Stimulated activated CD8-positive, alpha-beta memory T cell treated with anti-CD3 and anti-CD28 coated beads, Interleukin-2, amount 100 ng/mL, for 1 hour (primary cell): ENCODE results near the gene ATXN2L.

Source experiments
- DNase-seq, 2 donors: peaks; one replicate each; pipeline ENCODE4 v3.0.0-alpha.2; 2020; ENCODE audit warnings: low read depth in 2 of 2

ATXN2L gene

GRCh38 chr16:28835864-28836760 is 13.3 kb downstream of the ATXN2L start:
- no peak for DNase-seq

GRCh38 chr16:28836761-28837064 is 13.9 kb downstream of the ATXN2L start:
- no peak for DNase-seq

GRCh38 chr16:28837672-28838557 is 15.1 kb downstream of the ATXN2L start:
- no peak for DNase-seq

DNA sequence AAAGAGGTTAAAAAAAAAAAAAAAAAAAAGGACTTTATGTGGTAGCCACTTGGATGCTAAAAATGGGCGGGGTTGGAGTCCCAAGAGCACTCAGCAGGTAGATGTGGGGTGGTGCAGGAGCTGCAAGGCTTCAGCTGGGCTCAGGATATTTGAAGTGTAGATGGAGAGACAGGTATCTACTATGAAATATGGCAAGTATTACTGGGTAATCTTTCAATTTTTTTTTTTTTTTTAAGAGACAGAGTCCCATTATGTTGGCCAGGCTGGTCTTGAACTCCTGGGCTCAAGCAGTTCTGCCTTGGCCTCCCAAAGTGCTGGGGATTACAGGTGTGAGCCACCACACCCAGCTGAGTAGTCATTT is 15.7 kb downstream of the ATXN2L start:
- DNase-seq = no peak

DNA sequence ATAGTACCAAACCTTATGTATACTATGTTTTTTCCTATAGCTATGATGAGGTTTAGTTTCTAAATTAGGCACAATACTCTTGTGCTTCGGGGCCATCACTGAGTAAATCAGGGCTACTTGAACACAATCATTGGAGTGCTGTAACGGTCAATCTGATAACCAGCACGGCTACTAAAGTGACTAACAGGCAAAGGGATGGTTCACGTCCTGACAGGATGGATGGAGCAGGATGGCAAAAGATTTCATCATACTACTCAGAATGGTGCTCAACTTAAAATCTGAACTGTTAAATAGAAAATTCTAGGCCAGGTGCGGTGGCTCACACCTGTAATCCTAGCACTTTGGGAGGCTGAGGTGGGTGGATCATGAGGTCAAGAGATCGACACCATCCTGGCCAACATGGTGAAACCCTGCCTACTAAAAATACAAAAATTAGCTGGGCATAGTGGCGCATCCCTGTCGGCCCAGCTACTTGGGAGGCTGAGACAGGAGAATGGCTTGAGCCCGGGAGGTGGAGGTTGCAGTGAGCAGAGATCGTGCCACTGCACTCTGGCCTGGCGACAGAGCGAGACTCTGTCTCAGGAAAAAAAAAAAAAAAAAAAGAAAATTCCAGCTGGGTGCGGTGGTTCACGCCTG is 16.3 kb downstream of the ATXN2L start:
- no peak for DNase-seq

DNA sequence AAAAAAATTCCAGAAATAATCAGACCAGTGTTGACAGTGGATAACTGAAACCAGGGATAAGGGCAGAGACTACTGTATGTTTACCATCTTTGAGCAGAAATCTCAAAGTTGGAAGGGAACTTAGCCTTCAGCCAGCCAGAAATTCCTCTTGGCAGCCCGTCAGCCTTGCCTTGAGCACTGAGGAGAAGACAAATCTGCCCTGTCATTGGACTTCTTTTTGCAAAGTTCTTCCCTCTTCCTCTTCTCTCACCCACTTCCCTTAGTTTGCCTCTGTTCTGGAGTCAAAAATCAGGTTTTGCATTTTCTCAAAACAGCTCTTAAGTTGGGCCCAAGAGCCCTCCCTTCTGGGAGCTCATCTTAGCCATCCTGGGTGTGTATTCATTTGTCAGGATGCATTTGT is 17.1 kb downstream of the ATXN2L start:
- DNase-seq = no peak

DNA sequence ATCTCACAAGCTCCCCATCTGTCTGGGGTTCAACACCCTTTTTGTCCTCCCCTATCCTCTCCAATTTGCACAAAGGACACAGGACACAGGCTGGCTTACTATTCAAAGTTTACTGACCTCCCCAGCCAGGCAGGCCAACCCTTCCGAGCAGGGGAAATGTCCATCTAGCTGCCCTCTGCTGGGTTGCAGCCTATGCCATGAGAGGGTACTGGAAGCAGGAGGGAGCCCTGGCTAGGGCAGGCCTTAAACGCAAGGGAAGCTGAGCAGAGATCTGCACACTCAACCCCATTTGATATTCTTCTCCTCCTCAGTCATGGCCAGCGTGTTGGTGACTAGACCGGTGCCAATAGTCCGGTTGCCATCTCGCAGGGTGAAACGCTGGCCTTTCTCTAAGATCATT is 19.9 kb downstream of the ATXN2L start:
- no peak for DNase-seq

GRCh38 chr16:28843766-28844165 is 21.0 kb downstream of the ATXN2L start:
- no peak for DNase-seq

DNA sequence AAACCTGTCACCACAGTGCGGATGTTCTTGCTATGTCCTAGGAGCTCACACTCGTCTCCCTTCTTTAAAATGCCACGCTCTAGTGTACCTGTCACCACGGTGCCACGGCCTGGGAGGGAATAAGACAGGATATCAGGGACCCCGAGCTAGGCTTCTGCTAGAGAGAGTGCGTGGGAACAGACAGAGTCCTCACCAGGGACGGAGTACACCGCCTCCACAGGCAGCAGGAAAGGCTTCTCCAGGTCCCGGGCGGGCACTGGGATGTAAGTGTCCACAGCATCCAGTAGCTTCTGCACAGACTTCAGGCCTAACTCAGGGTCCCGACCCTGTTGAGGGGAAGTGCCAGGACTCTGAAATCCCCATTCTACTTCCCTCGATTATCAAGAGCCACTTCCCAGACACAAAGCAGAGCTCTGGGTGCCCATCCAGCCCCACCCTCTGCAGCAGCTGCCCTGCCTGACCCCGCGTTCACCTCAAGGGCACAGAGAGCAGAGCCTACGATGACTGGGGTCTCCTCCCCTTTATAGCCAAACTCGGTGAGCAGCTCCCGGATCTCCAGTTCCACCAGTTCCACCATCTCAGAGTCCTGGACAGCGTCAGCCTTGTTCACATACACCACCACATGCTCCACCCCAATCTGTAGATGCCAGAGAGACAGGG is 21.6 kb downstream of the ATXN2L start:
- no peak for DNase-seq

- DNase-seq = no peak
Observed at GRCh38 chr16:28845293-28845692, 22.5 kb downstream of the ATXN2L start.

- no peak for DNase-seq
Observed at GRCh38 chr16:28845761-28846079, 22.9 kb downstream of the ATXN2L start.

DNA sequence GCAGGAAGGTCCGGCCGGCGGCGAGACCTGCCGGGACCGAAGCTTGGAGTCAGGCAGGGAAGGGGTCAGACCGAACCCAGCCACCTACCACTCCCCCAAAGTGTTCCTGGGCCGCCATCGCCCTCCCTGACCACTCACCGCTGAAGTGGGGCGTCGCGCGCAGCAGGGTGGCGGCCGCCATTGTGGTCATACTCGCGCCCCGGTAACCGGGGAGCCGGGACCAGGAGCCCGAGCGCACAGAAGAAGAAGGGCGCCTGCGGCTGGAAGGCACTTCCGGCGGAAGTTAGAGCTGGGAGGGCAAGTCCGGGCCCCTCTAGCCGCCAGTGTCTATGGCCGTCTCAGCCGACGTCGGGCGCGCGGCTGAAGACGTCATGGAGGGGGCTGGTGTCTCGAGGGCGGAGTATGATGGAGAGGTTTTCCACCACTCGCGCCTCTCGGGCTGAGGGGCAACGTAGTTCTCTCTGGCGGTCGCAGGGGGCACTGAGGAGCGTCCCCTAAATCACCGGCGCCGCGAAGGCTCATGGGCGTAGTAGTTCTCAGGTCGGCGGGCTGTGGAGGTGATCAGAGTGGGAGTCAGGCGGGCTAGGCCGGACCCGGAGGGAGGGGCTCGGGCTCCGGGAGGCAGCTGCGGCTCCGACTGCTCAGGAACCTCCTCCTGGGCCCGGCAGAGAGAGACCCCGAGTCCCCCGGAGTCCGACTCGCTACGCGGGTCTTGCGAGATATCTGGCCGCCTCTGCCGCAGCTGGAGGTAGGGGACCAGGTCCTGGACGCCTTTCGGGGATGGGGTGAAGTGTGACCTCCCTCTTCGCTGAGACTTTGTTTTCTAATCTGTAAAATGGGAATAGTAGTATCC is 23.5 kb downstream of the ATXN2L start, which contains the start of gene TUFM:
Gene TUFM, minus strand, starts transcription at position 269 of the 853 bp plus-strand sequence. Its CDS starts 79 bp downstream, at position 190.
- DNase-seq = peak; percentile 95

- DNase-seq = no peak
Observed at GRCh38 chr16:28846933-28847273, 24.1 kb downstream of the ATXN2L start.

GRCh38 chr16:28858421-28858820 is 35.6 kb downstream of the ATXN2L start:
- no peak for DNase-seq

- no peak for DNase-seq
Observed at GRCh38 chr16:28859326-28859725, 36.5 kb downstream of the ATXN2L start.

GRCh38 chr16:28863929-28864793 is 41.4 kb downstream of the ATXN2L start:
- DNase-seq = no peak

DNA sequence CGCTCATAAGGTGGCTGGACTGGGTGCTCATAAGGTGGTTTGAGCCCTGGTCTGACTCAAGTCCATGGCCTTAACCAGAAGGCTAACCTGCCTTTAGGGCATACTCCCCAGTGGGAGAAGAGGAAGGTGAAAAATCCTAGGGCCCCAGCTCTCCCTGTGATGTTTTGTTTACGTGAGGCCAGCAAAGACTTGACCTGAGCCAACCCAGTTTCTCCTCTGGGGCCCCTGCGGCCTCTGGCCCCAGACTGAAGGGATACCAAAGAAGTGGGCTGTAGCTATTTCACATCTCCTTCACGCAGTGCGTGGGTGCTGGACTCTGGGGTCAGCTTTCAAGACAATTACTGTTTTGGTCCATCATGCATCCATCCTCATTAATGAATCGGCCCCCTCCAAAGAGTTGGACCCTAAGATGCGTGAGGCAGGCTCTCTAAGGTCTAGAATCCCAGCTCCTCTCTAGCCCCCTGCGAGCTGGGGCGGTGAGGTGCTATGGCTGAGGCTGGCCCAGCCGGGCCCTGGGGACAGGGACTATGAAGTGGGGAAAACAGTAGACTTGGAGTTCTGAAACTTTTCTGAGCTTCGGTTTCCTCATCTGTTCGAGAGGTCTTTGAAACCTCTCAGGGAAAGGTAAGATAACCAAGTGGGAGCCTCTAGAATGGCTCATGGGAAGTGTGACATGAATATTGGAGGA is 42.3 kb downstream of the ATXN2L start:
- DNase-seq = no peak

- no peak for DNase-seq
Observed at GRCh38 chr16:28865722-28866453, 43.1 kb downstream of the ATXN2L start.

GRCh38 chr16:28866454-28866804 is 43.6 kb downstream of the ATXN2L start:
- DNase-seq = no peak
